MM.1S (cell line): Measurements from ENCODE around the gene OSBPL5.

Experiments used
- EZH2 ChIP-seq: fragments of 300-600 bp; sonication (generic); optimal IDR thresholded peaks from 2 replicates; pipeline ENCODE3; 2017; ENCODE audit warnings: low read depth, mild to moderate bottlenecking, antibody characterized with exemption, low read length, mixed read lengths
- TF ChIP-seq, protein P1 (sequence below): fragments of 300-600 bp; sonication (generic); IDR thresholded peaks from 2 replicates; pipeline ENCODE4 v1.5.1; 2016; ENCODE audit warnings: antibody characterized with exemption, low read length, mixed read lengths

- TF ChIP-seq, protein P1, sequence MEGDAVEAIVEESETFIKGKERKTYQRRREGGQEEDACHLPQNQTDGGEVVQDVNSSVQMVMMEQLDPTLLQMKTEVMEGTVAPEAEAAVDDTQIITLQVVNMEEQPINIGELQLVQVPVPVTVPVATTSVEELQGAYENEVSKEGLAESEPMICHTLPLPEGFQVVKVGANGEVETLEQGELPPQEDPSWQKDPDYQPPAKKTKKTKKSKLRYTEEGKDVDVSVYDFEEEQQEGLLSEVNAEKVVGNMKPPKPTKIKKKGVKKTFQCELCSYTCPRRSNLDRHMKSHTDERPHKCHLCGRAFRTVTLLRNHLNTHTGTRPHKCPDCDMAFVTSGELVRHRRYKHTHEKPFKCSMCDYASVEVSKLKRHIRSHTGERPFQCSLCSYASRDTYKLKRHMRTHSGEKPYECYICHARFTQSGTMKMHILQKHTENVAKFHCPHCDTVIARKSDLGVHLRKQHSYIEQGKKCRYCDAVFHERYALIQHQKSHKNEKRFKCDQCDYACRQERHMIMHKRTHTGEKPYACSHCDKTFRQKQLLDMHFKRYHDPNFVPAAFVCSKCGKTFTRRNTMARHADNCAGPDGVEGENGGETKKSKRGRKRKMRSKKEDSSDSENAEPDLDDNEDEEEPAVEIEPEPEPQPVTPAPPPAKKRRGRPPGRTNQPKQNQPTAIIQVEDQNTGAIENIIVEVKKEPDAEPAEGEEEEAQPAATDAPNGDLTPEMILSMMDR, result no peak
- TF ChIP-seq EZH2, result no peak
Observed at GRCh38 chr11:3096909-3097530, 68.1 kb downstream of the OSBPL5 start.
